ENCODE data around the gene CEMIP.

- TF ChIP-seq CTCF (tag by site-specific recombination; IDR thresholded peaks at IDR 0.05) = no peak
- TF ChIP-seq ATF2 (tag by site-specific recombination; IDR thresholded peaks at IDR 0.05; ENCODE audit: low read depth) = no peak
- no peak for TF ChIP-seq HOXA7 (CRISPR knock-in tag; IDR thresholded peaks at IDR 0.05; ENCODE audit: borderline replicate concordance)
- TF ChIP-seq ZIC2 (tag by site-specific recombination; IDR thresholded peaks at IDR 0.05) = no peak
Measured at GRCh38 chr15:80798911-80799310, 19.7 kb downstream of the CEMIP start.

Data from HEK293 (cell line).